Spleen (tissue), 7 donors: ENCODE results near the gene CKM.

ENCODE experiments used
- CTCF ChIP-seq, 11 experiments: fragments of 200-600 bp in 7 of 11; fragments of 450-650 bp in 4 of 11; sonication (generic) in 4 of 11; IDR thresholded peaks in 8 of 11; conservative IDR thresholded peaks in 3 of 11; 1 replicate in 7 of 11; 2 replicates in 4 of 11; pipeline versions ENCODE4 v1.4.0 to v1.8.0; 2016 to 2021; ENCODE audit warnings: antibody characterized with exemption in 11 of 11, inconsistent platforms in 4 of 11, mild to moderate bottlenecking in 1 of 11
- POLR2A ChIP-seq, 3 donors: fragments of 450-650 bp; IDR thresholded peaks; one replicate each; pipeline ENCODE4 v1.5.1; 2017; ENCODE audit warnings: antibody characterized with exemption in 3 of 3, mild to moderate bottlenecking in 1 of 3
- donor health status: DM: no; HTN: no; CAD: no; lungs with moderate emphysema.
- donor health status: DM: no; HTN: no; CAD: no.
- donor health status: DM: no; HTN: no; CAD: no.

GRCh38 chr19:45305421-45305820 is 17.3 kb downstream of the CKM start:
- no peak for TF ChIP-seq CTCF (IDR thresholded peaks at IDR 0.05 in 8 of 11, conservative IDR thresholded peaks at IDR 0.05 in 3 of 11)
- no peak for TF ChIP-seq POLR2A (IDR thresholded peaks at IDR 0.05)
